ENCODE results near the gene ZBP1. TPM values are rescaled to one million over a fixed set of nuclear protein-coding genes. Genes with fewer than 3 reads are reported as not detected.

The ZBP1 gene
- total RNA-seq, 1 donor from 2014 or later = not detected

- Mint-ChIP-seq H3K36me3 (ENCODE audit: insufficient read depth) (no peaks in the 10 kb centered on the region), H3K9me3 (ENCODE audit: low read depth) (peaks cover 3% of the 10 kb centered on the region), H3K4me3 (ENCODE audit: low read depth) (no peak overlapping the region), H3K27me3 (peaks cover 13% of the 10 kb centered on the region), H3K27ac (no peak overlapping the region), H3K4me1 (ENCODE audit: low read depth) (no peaks in the 10 kb centered on the region)
- TF ChIP-seq CTCF (IDR thresholded peaks at IDR 0.05; ENCODE audit: unreplicated experiment) = no peak
- no peak for DNase-seq (ENCODE audit: low spot score, unreplicated experiment)
Measured at GRCh38 chr20:57627339-57627738, 7.1 kb upstream of the ZBP1 start.

GRCh38 chr20:57625978-57626377 lies 5.8 kb upstream of the ZBP1 start:
- H3K4me1 Mint-ChIP-seq (ENCODE audit: low read depth) = no peaks in the 10 kb centered on the region
- peaks cover 12% of the 10 kb centered on the region for H3K27me3 Mint-ChIP-seq
- TF ChIP-seq CTCF (IDR thresholded peaks at IDR 0.05; ENCODE audit: unreplicated experiment) = no peak
- no peak overlapping the region for H3K4me3 Mint-ChIP-seq (ENCODE audit: low read depth)
- no peaks in the 10 kb centered on the region for H3K36me3 Mint-ChIP-seq (ENCODE audit: insufficient read depth)
- H3K9me3 Mint-ChIP-seq (ENCODE audit: low read depth) = peaks cover 3% of the 10 kb centered on the region
- DNase-seq (ENCODE audit: low spot score, unreplicated experiment) = no peak
- no peak overlapping the region for H3K27ac Mint-ChIP-seq

- no peak for DNase-seq (ENCODE audit: low spot score, unreplicated experiment)
- Mint-ChIP-seq H3K36me3 (ENCODE audit: insufficient read depth) (no peaks in the 10 kb centered on the region), H3K4me1 (ENCODE audit: low read depth) (no peaks in the 10 kb centered on the region), H3K9me3 (ENCODE audit: low read depth) (peaks cover 3% of the 10 kb centered on the region), H3K4me3 (ENCODE audit: low read depth) (no peak overlapping the region), H3K27ac (no peak overlapping the region), H3K27me3 (peaks cover 12% of the 10 kb centered on the region)
- no peak for TF ChIP-seq CTCF (IDR thresholded peaks at IDR 0.05; ENCODE audit: unreplicated experiment)
Measured at GRCh38 chr20:57625181-57625958, 5.1 kb upstream of the ZBP1 start.

- no peaks in the 10 kb centered on the region for H3K36me3 Mint-ChIP-seq (ENCODE audit: insufficient read depth)
- no peak for TF ChIP-seq CTCF (IDR thresholded peaks at IDR 0.05; ENCODE audit: unreplicated experiment)
- peaks cover 17% of the 10 kb centered on the region for H3K27me3 Mint-ChIP-seq
- no peak overlapping the region for H3K4me3 Mint-ChIP-seq (ENCODE audit: low read depth)
- H3K27ac Mint-ChIP-seq = no peak overlapping the region
- H3K4me1 Mint-ChIP-seq (ENCODE audit: low read depth) = no peaks in the 10 kb centered on the region
- DNase-seq (ENCODE audit: low spot score, unreplicated experiment) = no peak
- no peaks in the 10 kb centered on the region for H3K9me3 Mint-ChIP-seq (ENCODE audit: low read depth)
Measured at GRCh38 chr20:57624124-57624523, 3.9 kb upstream of the ZBP1 start.

GRCh38 chr20:57622579-57623381 lies 2.6 kb upstream of the ZBP1 start:
- H3K4me3 Mint-ChIP-seq (ENCODE audit: low read depth) = no peak overlapping the region
- TF ChIP-seq CTCF (IDR thresholded peaks at IDR 0.05; ENCODE audit: unreplicated experiment) = peak; percentile 80
- no peaks in the 10 kb centered on the region for H3K4me1 Mint-ChIP-seq (ENCODE audit: low read depth)
- H3K9me3 Mint-ChIP-seq (ENCODE audit: low read depth) = no peaks in the 10 kb centered on the region
- H3K27me3 Mint-ChIP-seq = peaks cover 25% of the 10 kb centered on the region
- no peaks in the 10 kb centered on the region for H3K36me3 Mint-ChIP-seq (ENCODE audit: insufficient read depth)
- no peak overlapping the region for H3K27ac Mint-ChIP-seq
- DNase-seq (ENCODE audit: low spot score, unreplicated experiment) = peak; percentile 66

All from progenitor cell of endocrine pancreas (in vitro differentiated cells).